ENCODE measurements around the gene LY86.
"Not testable (repeated sequence)": the region's sequence is repeated elsewhere in the genome, so short reads cannot be mapped to it uniquely, and the experiment has no call there.

Gene LY86

DNA sequence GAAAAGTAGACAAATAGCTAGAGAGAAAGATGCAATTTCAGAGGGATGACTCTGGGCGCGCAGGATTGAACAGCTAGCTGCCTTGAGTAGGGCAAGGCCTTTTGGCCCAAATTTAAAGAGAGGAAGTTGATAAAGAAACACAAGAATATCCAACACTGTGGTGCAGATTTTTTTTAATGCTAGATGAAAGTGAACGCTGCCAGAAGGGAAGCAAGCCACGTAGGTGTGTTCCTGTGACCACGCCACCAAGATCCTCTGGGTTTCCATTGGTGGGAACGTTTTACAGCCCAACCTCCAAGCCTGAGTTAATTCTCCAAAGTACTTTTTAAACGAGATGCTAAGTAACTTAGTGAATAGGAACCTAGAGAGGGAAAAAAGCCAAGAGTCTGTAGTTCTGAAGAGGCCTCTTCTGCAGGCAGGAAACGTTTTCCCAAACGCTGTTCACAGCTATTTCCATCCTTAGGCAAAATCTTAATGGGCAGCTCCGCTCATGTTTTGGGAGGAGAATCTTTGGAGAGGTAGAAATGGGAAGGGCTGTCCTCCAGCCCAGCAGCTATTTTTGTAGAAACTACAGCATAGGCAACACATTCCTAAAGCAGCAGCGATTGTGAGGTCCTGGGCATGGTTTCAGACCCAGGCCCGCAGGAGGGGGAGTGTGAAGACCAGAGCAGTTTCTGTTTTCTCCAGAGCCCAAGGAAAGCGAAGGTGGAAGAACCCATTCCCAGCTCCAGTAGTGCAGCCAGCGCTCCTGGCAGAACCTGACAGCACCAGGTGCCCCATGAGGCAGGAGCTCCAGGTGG lies 8.2 kb downstream of the LY86 start:
- no peak for DNase-seq

DNA sequence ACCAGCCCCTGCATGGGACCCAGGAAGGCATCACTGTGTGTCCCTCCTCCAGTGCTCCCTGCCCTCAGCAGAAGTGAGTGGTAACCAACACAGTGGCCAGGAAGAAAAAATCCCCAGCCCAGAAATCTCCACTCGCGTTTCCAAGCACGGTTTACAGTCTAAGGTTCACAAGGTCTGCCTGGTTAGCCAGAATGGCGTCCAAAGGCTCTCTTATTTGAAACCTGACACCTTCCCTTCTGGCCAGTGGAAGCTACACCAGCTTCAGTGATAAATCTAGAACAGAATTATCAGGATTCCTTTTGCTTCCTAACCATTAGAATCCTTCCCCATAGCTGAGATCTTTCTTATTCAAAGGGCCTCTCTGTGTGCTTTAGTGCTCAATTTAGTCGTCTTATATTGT lies 9.2 kb downstream of the LY86 start:
- no peak for DNase-seq

DNA sequence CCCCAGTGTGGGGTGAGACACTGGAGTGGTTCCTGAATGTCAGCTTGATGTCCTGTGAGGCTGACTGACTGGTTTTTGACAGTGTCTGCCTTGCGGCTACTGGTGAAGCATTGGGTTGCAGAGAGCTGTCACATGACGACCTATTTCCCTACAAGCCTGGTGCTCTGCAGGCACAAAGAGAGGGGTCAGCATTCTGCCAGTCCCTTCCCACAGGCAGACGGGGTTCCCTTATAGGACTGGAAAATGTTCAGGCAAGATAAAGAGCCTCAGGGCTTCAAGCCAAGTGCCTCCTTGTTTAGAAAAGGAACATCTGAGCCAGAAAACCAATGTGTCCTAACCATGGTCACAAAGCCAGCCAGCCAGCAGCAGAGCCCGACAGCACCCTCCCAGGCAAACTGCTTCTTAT lies 11.0 kb downstream of the LY86 start:
- DNase-seq, result no peak

DNA sequence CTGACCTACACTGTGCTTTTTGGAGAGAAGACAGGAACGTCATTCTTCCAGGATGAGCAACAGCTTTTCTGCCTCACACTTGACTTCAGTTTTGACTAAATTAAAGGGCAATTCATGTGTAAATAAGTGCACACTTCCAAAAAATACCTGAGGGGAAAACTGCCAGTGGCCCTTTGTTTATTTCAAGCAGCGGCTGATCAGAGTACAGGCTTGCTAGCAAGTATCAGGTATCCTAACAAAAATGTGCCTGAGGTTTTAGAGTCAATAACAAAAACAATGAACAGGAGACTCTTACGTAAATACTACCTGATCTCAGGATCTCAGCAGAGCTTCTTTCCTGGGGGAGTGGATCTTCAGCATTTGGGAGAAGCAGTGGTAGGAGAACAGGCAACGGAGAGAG lies 12.4 kb downstream of the LY86 start:
- DNase-seq, result no peak

DNA sequence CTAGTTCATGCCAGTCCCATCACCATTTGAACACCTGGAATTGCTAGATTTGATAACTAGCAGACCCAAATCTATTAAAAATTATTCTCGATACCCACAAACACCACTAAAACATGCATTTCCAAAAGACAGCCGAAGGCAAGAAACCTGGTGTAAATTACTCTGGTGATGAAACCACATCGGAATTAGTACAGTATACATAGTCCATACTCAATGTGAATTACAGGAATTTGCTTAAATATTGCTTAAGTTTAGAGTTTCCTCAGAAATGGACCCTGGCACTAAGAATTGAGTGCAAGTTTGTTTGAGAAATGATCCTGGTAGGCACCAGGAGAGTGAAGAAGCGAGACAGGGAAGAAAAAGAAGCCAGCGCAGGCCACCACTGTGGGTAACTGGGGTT lies 13.7 kb downstream of the LY86 start:
- DNase-seq, result no peak

DNA sequence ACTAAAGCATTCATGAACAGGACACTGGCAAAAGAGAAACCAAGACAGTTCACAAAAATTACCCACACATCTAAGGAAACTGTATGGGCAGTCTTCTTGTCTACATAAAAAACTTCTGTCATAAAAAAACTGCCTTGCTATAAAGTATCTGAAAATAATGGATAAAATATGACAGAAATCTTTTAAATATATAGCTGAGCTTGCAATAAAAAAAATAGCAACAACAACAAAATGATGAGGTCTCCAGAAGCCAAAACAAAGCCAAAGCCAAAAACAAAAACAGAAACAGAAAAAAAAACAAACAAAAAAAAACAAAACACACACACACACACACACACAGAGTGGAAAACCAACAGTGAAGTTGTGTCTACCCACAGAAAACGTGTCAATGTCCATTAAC lies 14.8 kb downstream of the LY86 start:
- DNase-seq, result no peak

DNA sequence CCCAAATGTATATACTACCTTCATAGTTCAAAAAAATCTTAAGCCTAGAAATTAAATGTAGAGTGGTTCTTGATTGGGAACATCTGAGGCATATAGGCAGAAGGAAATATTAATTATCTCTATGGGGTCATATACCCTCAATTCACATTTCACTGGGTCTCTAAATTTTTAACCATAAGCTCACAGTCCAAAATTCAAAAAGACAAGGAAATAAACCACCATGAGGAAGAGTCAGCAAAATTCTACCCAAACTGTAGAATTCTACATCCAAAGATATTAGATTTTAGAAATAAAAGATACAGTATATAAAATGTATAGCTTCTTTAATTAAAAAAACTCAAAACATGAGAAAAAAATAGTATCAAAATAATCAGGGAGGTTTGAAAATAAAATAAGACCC lies 15.5 kb downstream of the LY86 start:
- DNase-seq, result no peak

DNA sequence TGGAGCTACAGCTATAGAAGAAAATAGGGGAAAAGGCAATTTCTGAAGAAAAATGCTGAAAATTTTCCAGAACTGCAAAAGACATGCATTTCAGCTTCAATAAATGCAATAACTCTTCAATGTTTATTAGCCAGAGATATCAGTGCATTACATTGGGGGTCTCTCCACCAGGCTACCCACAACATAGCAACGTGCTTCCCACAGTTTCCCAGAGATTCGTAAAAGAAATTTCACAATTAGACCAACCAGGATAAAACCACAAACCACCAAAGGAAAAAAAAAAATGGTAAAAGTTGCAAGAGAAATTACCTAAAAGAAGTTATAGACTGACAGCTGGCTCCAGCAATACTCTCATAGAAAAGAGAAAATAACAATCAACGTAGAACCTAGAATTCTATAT lies 16.0 kb downstream of the LY86 start:
- no peak for DNase-seq

DNA sequence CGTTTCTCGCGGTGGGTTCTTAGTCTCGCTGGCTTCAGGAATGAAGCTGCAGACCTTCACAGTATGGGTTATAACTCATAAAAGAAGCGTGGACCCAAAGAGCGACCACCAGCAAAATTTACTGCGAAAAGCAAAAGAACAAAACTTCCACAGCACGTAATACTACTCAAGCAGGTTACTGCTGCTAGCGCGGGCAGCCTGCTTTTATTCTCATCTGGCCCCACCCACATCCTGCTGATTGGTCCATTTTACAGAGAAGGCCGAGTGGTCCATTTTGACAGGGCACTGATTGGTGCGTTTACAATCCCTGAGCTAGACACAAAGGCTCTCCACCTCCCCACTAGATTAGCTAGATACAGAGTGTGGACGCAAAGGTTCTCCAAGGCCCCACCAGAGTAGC lies 17.4 kb downstream of the LY86 start:
- DNase-seq, result no peak

DNA sequence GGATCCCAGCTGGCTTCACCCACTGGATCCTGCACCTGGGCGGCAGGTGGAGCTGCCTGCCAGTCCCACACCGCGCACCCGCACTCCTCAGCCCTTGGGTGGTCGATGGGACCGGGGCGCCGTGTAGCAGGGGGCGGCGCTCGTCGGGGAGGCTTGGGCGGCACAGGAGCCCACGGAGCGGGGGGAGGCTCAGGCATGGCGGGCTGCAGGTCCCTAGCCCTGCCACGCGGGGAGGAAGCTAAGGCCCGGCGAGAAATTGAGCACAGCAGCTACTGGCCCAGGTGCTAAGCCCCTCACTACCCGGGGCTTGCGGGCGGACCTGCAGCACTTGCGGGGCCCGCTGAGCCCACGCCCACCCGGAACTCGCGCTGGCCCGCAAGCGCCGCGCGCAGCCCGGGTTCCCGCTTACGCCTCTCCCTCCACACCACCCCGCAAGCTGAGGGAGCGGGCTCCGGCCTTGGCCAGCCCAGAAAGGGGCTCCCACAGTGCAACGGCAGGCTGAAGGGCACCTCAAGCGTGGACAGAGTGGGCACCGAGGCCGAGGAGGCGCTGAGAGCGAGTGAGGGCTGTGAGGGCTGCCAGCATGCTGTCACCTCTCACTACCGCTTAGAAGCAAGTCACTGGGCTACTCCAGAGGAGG lies 18.0 kb downstream of the LY86 start:
- DNase-seq, result not testable (repeated sequence)

DNA sequence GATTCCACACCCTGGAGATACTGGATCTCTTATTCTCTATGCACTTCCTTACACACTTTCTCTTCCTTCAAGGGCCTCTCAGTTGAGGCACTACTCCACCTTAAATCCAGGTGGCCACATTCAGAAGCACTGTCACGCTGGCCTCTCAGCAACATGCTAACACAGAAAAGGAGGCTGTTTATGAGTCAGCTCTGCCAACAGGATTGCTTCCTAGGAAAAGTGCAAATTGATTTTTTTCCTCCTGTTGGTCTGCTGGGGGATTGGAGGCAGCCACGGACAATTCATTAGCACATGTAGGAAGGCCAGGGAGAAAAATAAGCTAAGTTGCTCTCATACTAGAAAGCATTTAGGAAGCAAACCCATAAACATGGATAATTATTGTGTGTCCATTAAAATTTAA lies 20.9 kb downstream of the LY86 start:
- DNase-seq, result no peak

DNA sequence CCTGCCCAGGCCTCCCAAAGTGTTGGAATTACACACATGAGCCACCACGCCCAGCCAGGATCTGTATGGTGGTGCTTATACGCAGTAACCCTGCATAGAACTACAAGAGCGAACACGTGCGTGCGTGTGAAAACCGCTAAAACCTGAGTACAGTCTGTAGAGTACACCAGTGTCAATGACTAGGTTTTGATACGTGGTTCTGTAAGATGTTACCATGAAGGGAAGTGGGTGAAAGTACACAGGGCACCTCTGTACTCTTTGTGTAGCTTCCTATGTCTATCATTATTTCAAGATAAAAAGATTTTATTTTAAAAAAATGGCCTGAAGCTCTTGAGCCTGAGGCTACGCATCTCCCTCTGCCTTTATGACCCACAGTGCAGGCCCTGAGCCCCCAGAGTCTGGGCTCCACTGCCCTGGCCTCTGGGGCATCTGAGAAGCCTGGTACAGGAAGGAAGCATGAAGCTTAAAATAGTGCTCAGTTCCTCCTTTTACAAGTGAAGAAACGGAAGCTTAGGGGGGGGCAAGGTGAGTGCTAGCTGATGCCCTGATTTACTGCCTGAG lies 21.6 kb downstream of the LY86 start:
- no peak for DNase-seq

DNA sequence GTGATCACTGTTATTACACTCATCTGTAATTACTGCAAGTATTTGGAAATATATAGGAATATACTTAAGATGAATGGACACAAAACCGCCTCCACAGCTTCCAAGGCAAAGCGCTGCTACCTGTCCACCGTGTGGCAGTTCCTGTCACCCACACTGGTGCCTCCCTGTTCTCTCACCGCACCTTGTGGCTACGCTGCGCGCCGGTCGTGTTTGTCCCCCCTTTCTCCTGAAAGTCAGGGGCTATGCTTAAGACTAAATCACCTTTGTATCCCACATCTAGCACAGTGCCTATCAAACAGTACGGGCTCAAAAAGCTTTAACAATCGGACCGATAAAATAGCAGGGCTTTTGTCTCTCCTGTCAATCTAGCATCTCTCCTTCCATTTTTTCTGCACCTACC lies 23.0 kb downstream of the LY86 start:
- no peak for DNase-seq

DNA sequence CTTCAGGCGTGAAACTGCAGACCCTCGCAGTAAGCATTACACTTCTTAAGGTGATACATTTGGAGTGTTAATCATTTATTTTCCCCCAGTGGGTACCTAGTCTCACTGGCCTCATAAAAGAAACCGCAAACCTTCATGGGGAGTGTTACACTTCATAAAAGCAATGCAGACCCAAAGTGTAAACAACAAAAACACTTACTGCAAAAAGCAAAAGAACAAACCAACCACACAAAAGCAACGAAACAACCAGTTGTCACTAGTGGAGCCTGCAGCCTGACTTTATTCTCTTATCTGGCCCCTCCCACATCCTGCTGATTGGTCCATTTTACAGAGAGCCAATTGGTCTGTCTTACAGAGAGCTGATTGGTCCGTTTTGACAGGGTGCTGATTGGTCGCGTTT lies 23.8 kb downstream of the LY86 start:
- no peak for DNase-seq

DNA sequence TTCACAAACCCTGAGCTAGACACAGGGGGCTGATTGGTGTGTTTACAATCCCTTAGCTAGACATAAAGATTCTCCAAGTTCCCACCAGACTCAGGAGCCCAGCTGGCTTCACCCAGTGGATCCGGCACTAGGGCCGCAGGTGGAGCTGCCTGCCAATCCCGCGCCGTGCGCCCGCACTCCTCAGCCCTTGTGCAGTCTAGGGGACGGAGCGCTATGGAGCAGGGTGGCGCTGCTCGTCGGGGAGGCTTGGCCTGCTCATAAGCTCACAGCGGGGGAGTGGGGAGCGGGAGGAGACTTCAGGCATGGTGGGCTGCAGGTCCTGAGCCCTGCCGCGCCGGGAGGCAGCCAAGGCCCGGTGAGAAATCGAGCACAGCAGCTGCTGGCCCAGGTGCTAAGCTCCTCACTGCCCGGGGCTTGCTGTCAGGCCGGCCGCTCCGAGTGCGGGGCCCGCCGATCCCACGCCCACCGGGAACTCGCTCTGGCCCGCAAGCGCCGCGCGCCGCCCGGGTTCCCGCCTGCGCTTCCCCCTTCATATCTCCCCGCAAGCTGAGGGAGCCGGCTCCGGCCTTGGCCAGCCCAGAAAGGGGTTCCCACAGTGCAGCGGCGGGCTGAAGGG lies 24.7 kb downstream of the LY86 start:
- DNase-seq, result not testable (repeated sequence)

DNA sequence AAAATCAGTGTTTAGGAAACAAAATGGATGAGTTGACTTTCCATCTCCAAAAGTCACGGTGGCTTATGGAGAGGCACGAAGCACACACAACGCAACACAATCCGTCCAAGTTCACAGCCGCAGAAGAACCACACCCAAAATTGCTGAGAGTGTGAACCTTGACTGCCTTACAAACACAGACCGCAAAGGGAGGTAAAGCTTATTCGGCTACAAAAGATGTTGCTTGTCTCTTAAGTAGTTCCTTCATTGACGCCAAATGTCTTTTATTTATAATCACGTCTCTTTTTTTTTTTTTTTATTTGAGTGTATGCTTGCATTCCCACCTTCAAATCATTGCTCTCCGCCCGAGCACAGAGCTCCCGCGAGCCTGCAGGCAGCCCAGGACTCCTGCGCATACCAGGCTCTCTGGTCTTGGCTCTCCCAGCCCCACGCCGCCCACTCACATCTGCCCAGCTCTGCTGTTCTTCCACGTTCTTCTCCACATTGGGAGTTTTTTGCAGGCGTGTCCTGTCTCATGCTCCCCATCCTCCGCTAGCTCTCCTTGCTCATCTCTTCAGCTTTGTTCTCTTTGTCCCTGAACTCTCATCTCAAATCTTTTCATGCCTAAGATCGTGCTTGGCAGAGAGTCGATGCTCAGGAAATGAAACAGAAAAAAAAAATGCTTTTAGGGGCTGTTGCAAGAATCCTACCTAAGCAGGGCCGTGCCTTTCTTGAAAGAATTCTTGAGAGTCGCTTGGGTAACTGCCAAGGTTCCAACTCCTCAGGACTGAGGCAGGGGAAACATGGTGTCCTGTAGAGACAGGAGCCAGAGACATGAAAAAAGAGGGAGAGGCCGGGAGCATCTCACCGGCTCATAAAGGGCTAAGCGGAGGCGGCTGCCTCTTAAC lies 25.8 kb downstream of the LY86 start:
- no peak for DNase-seq

DNA sequence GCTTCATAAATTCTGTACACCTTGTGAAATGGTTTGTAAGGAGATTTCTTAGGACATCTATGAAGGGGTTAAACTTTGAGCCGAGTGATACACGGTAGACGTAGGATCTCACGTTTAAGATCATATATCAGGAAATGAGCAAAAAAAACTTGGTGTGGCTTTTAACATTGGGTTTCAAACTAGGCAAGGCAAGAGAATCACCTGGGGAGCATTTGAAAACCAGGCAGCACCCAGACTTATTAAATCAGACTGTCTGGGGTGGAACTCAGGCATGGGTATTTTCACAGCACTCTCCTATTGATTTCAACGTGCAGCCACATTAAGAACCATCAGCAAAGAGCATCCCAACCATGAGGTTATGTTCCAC lies 26.4 kb downstream of the LY86 start:
- no peak for DNase-seq

DNA sequence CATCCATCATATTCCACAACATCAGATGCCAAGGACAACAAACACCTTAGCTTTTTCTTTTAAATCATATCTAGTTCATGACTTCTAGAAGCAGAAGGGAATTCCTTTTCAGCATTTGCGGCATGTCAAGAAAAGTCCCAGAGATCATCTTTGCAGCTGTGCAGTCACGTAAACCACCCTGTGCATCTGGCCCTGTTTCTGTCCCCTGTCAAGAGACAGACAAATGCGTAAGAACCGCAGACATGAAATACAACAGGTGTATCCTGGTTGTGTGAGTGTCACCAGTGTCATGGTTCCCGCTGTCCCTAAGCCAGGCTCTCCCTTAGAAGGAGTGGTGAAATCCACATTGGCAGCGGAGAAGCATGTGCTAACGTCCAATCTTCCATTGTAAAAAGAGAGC lies 28.1 kb downstream of the LY86 start:
- DNase-seq, result no peak

DNA sequence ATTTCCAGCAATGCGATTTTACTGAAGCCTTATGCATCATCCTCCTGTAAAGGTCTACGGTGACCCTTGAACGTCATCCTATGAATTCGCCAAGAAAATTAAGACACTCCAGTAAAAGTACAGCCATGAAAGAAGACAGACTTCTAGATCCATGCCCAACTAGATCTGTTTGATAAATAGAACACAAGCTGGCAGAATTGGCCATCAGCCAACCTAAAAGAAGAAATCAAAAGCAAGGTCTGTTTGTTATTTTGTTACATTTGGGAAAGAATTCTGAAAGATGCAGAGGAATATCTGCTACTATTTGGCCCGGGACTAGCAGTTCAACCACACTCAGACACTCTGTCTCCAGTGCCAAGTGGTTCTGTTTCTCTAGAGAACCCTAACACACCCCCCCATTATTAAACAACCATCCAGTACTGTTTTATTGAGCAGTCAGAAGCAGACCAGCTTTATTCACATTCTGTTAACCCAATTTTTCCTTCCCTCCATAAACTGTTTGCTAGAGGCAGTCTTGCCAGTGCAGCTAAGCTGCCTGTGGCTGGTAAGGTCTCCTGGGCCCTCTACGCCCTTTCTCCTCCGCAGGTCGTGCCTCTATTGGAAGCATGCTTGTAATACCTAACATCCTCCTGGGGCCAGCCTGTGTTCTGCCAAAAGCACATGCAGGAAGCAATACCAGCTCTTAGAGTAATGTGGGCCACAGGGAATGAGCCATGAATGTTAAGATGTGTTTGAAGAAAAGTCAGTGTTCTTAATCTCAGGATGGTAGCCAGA lies 30.7 kb downstream of the LY86 start:
- no peak for DNase-seq

DNA sequence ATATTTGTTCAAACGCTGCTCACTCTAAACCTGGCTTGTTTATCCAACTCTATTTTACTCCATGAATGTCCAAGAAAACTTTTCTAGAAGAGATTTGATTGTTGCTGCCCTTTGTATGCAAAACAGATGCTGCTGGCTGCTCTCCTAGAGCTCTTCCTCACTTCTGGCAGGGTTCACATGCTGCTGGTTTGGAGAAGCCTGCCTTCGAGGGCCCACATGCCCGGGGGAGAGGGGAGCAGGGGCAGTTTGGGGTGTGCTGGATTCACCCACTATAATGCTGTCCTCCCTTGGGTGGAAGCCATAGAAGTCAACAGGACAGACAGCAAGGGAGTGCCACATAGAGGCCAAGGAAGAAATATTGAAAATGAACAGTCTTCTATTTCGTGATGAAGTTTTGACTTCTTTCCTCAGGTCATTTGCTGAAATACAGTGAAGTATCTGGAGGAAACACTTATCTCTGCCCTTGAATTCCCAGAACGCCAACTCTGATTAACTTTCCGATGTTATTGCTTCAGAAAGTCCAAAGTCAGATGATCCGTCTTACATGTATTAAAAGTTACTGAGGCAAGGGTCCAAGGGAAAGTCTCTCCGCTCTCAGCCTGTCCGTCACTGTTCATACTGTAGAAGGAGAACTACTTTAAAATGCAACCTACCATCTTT lies 32.4 kb downstream of the LY86 start:
- no peak for DNase-seq

DNA sequence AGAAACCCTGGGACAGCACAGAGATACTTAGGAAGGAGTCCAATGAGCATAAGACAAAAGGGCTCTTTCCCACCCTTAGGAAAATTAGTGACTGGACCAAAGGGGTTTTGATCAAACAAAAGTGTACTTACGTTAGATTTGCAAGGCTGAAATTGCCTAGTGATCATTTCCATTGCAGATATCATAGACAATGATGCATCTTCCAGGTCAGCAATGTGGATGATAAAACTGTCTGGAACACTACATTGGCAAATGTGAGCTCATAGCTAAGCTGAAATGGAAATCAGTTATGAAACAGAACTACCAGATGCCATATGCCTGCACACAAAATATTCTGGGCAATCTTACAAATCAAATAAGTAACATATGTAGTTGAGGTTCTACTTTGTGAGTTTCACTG lies 34.0 kb downstream of the LY86 start:
- no peak for DNase-seq

DNA sequence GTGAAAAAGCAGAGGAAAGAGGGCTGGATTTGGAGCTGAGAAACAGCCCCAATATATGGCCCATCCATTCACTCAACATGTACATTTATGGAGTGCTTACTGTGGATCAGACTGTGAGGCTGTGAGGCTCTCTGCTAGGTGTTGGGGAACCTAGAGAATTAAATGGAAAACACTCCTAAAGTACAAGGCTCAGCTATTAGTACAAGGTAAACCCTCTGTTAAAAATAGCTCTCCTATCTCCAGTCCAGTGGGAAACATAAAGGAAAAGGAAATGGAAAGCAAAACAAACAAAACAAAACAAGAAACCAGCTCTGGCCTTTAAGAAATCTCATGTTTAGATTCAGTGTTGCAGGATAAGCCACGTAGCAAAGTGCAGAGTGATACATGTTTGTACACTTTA lies 35.0 kb downstream of the LY86 start:
- no peak for DNase-seq

Data from activated gamma-delta T cell (primary cell).